ENCODE data around the gene PRR22.

PRR22 gene

GRCh38 chr19:5814123-5814851 lies 29.7 kb upstream of the PRR22 start:
- no peak for DNase-seq

- DNase-seq, result no peak
Observed at GRCh38 chr19:5811117-5811516, 26.6 kb upstream of the PRR22 start.

GRCh38 chr19:5809469-5809868 lies 24.9 kb upstream of the PRR22 start:
- no peak for DNase-seq

- no peak for DNase-seq
Observed at GRCh38 chr19:5809053-5809452, 24.5 kb upstream of the PRR22 start.

GRCh38 chr19:5808120-5808816 lies 23.7 kb upstream of the PRR22 start:
- no peak for DNase-seq

GRCh38 chr19:5806905-5807304 lies 22.4 kb upstream of the PRR22 start:
- no peak for DNase-seq

- DNase-seq, result no peak
Observed at GRCh38 chr19:5806133-5806489, 21.6 kb upstream of the PRR22 start.

- peak; percentile 60 to 78 for DNase-seq
Observed at GRCh38 chr19:5805462-5806132, 21.1 kb upstream of the PRR22 start.

- DNase-seq, result peak in 1 of 2 experiments; percentile 28
Observed at GRCh38 chr19:5804516-5805461, 20.2 kb upstream of the PRR22 start, which contains the start of gene NRTN. Gene NRTN, plus strand, starts transcription at chr19:5805067. Its CDS starts 19,099 bp downstream, at chr19:5824166.

- peak; percentile 71 to 83 for DNase-seq
Observed at GRCh38 chr19:5803752-5804515, 19.4 kb upstream of the PRR22 start.

GRCh38 chr19:5803441-5803751 lies 18.9 kb upstream of the PRR22 start:
- DNase-seq, result no peak

- peak; percentile 49 to 62 for DNase-seq
Observed at GRCh38 chr19:5801796-5802619, 17.5 kb upstream of the PRR22 start.

- DNase-seq, result no peak
Observed at GRCh38 chr19:5800361-5801270, 16.1 kb upstream of the PRR22 start.

- no peak for DNase-seq
Observed at GRCh38 chr19:5799247-5800241, 15.0 kb upstream of the PRR22 start.

GRCh38 chr19:5798244-5798643 lies 13.7 kb upstream of the PRR22 start:
- DNase-seq, result no peak

GRCh38 chr19:5795382-5795919 lies 10.9 kb upstream of the PRR22 start:
- no peak for DNase-seq

GRCh38 chr19:5793188-5793587 lies 8.6 kb upstream of the PRR22 start:
- DNase-seq, result no peak

GRCh38 chr19:5792224-5792623 lies 7.7 kb upstream of the PRR22 start:
- no peak for DNase-seq
